Lower leg skin (tissue), 4 donors: ENCODE results near the gene TNFRSF8. TPM values are rescaled to one million over a fixed set of nuclear protein-coding genes. Genes with fewer than 3 reads are reported as not detected.

Experiments
- DNase-seq, 2 donors: peaks; one replicate each; pipeline ENCODE4 v3.0.0-alpha.2; 2019; ENCODE audit warnings: low spot score in 2 of 2
- H3K4me3 ChIP-seq: fragments of 200-600 bp; sonication (generic); 2 replicates; pipeline ENCODE4 v1.5.1; 2017; ENCODE audit warnings: mild to moderate bottlenecking, low read depth; ENCODE audit not compliant: poor library complexity, severe bottlenecking
- POLR2A ChIP-seq, 2 donors: fragments of 450-650 bp; IDR thresholded peaks; one replicate each; pipeline ENCODE4 v1.6.1; 2016 to 2017; ENCODE audit warnings: antibody characterized with exemption in 2 of 2, mild to moderate bottlenecking in 1 of 2, moderate library complexity in 1 of 2
- WGBS, 2 donors: methylation state at CpG; one replicate each; pipeline ENCODE4 v1.1.5; 2018; 5-methylcytosine and 5-hydroxymethylcytosine counted together
- intact Hi-C: fragments of 100-400 bp; cut with DNase I; formaldehyde crosslinking; loops from one replicate; pipeline ENCODE4 v1.15.0; 2023; ENCODE audit warnings: low total_unique reads
- total RNA-seq, 4 donors: library from RNA; depleted of rRNA; stranded (reverse); fragments of >200 nt; gene quantifications; one replicate each; pipeline ENCODE4 v1.1.0, GENCODE V29; 2016
- TF ChIP-seq, protein P1 (sequence below), 3 donors: fragments of 450-650 bp; IDR thresholded peaks; one replicate each; pipeline ENCODE4 v1.5.1; 2016; ENCODE audit warnings: antibody characterized with exemption in 3 of 3, mild to moderate bottlenecking in 3 of 3, moderate library complexity in 2 of 3

Gene TNFRSF8
- total RNA-seq, 4 donors from 2014 or later, result 0.72 to 4.1 (median 1.9) TPM

GRCh38 chr1:12114916-12115315, 51.8 kb downstream of the TNFRSF8 start:
- intact Hi-C loops, result no loop called here

DNA sequence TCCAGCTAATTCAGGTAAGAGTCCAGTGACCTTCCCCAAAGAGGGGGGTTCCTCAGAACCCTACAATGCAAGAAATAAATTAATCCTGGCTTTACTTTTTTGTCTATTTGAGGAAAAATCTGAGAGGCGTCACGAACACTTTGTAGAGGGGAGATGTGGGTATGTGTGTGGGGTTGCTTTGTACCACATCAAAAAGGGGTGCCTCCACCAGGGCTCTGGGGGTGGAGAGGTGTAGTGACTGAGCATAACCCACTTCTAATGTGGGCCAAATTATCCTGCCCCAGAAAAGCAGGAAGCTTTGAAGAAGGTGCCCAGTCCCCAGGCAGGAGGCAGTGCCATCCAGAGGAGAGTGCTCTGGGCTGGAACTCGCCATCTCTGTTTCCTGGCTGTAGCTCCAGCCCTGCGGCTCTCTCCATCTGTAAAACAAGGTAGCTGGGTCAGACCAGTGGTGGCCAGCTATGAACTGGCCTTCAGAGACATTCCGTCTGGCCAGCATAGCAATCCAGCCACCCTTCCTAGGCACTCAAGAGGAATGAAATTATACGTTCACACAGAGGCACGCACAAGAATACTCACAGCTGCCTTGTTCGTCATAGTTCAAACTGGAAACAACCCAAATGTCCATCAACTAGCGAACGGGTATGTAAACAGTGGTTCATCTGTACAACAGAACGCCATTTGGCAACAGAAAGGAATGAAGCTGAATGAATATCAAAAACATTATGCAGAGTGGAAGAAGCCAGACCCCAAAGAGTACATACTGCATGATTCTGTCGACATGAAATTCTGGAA, 58.3 kb downstream of the TNFRSF8 start:
- intact Hi-C loops, result no loop called here
- TF ChIP-seq, protein P1, sequence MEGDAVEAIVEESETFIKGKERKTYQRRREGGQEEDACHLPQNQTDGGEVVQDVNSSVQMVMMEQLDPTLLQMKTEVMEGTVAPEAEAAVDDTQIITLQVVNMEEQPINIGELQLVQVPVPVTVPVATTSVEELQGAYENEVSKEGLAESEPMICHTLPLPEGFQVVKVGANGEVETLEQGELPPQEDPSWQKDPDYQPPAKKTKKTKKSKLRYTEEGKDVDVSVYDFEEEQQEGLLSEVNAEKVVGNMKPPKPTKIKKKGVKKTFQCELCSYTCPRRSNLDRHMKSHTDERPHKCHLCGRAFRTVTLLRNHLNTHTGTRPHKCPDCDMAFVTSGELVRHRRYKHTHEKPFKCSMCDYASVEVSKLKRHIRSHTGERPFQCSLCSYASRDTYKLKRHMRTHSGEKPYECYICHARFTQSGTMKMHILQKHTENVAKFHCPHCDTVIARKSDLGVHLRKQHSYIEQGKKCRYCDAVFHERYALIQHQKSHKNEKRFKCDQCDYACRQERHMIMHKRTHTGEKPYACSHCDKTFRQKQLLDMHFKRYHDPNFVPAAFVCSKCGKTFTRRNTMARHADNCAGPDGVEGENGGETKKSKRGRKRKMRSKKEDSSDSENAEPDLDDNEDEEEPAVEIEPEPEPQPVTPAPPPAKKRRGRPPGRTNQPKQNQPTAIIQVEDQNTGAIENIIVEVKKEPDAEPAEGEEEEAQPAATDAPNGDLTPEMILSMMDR (IDR thresholded peaks at IDR 0.05), result no peak
- no peak for TF ChIP-seq POLR2A (IDR thresholded peaks at IDR 0.05)
- WGBS, 2 donors, result 66 to 71% methylated on average over 12 of the region's 12 CpGs
- no peak overlapping the region for H3K4me3 ChIP-seq
- no peak for DNase-seq

More at GRCh38 chr1:12114916-12115315, 51.8 kb downstream of the TNFRSF8 start:
- H3K4me3 ChIP-seq, result no peak overlapping the region
- 68 to 73% methylated on average over 9 of the region's 9 CpGs for WGBS, 2 donors
- no peak for TF ChIP-seq POLR2A (IDR thresholded peaks at IDR 0.05)
- TF ChIP-seq, protein P1 (IDR thresholded peaks at IDR 0.05), result no peak
- DNase-seq, result no peak

- intact Hi-C loops, result no loop called here
- H3K4me3 ChIP-seq, result no peak overlapping the region
- TF ChIP-seq, protein P1 (IDR thresholded peaks at IDR 0.05), result no peak
- no peak for TF ChIP-seq POLR2A (IDR thresholded peaks at IDR 0.05)
- no peak for DNase-seq
- WGBS, 2 donors, result 55 to 59% methylated on average over 8 of the region's 8 CpGs
Observed at GRCh38 chr1:12123172-12123571, 60.1 kb downstream of the TNFRSF8 start.

DNA sequence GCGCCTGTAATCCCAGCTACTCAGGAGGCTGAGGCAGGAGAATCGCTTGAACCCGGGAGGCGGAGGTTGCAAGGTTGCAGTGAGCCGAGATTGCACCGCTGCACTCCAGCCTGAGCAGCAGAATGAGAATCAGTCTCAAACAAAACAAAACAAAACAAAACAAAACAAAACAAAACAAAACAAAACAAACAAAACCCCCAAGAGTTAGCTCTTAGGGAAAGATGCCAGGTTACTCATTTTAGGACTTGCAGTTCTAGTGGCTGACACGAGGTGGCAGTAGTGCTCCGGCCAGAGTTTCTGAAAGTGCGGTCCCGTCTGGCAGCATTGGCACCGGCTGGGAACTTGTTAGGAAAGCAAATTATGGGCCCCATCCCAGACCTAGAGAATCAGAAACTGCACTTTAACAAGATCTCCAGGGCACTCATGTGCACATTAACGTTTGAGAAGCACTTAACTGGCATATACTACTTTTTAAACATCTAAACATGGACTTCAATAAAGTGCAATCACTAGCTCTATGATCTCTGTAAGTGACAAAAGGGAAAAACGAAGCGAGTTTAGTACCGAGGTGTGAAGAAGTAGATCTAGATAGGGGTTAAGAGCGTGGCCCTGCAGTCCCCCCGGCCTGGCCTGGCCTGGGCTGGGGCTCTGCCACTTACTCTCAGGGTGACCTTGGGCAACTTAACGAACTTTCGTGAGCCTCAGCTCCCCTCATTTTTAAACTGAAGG, 61.8 kb downstream of the TNFRSF8 start:
- TF ChIP-seq POLR2A (IDR thresholded peaks at IDR 0.05), result no peak
- TF ChIP-seq, protein P1 (IDR thresholded peaks at IDR 0.05), result peak in 1 of 3 donors; percentile 92
- intact Hi-C loops, result loop anchor here (5.0 kb wide), 1 partner anchor 82 kb away; no protein-coding TSS in a partner anchor
- H3K4me3 ChIP-seq, result no peak overlapping the region
- peak; percentile 76 to 96 for DNase-seq
- WGBS, 2 donors, result 50 to 52% methylated on average over 19 of the region's 19 CpGs

GRCh38 chr1:12125422-12126355, 62.6 kb downstream of the TNFRSF8 start:
- intact Hi-C loops, result loop anchor here (5.0 kb wide), 1 partner anchor 82 kb away; no protein-coding TSS in a partner anchor
- 80% methylated on average over 22 to 24 of the region's 24 CpGs for WGBS, 2 donors
- TF ChIP-seq, protein P1 (IDR thresholded peaks at IDR 0.05), result no peak
- no peak for TF ChIP-seq POLR2A (IDR thresholded peaks at IDR 0.05)
- H3K4me3 ChIP-seq, result no peak overlapping the region
- no peak for DNase-seq
